B cell (primary cell): ENCODE measurements around the gene KDM6B.

Experiments used
- CTCF ChIP-seq: fragments of 200-600 bp; IDR thresholded peaks from one replicate; pipeline ENCODE4 v1.8.0; 2022; ENCODE audit warnings: antibody characterized with exemption, mild to moderate bottlenecking
- EZH2 ChIP-seq: IDR thresholded peaks from 2 replicates; pipeline ENCODE4 v1.6.1; 2012; ENCODE audit warnings: borderline replicate concordance, low read depth, mild to moderate bottlenecking, moderate library complexity, low read length; ENCODE audit not compliant: insufficient read depth, poor library complexity, severe bottlenecking

- no peak for TF ChIP-seq CTCF
- TF ChIP-seq EZH2, result no peak
These were observed 48.6 kb downstream of the KDM6B start for GRCh38 chr17:7882629-7883028.
